Mesendoderm (in vitro differentiated cells): Measurements from ENCODE around the gene WAC. TPM values are rescaled to one million over a fixed set of nuclear protein-coding genes. Genes with fewer than 3 reads are reported as not detected.
"Not testable (repeated sequence)": the region's sequence is repeated elsewhere in the genome, so short reads cannot be mapped to it uniquely, and the experiment has no call there.

Experiments
- DNase-seq: peaks from one replicate; pipeline ENCODE4 v3.0.0; 2013
- H2AK5ac ChIP-seq: 2 replicates; pipeline ENCODE4 v1.6.1; 2013; ENCODE audit warnings: low read length, inconsistent platforms
- H2BK120ac ChIP-seq: 2 replicates; pipeline ENCODE4 v1.6.1; 2013; ENCODE audit warnings: low read depth, mild to moderate bottlenecking, low read length, moderate library complexity, mixed read lengths
- H2BK15ac ChIP-seq: replicated peaks from 2 replicates; pipeline ENCODE4 v1.6.1; 2013; ENCODE audit warnings: low read depth, mild to moderate bottlenecking, moderate library complexity
- H2BK5ac ChIP-seq: 2 replicates; pipeline ENCODE4 v1.6.1; 2013; ENCODE audit warnings: low read length, inconsistent platforms
- H3K18ac ChIP-seq: 2 replicates; pipeline ENCODE4 v1.6.1; 2013; ENCODE audit warnings: mild to moderate bottlenecking, low read length, mixed read lengths
- H3K23ac ChIP-seq: one replicate; pipeline ENCODE4 v1.6.1; 2013; ENCODE audit warnings: low read length
- H3K27ac ChIP-seq: 2 replicates; pipeline ENCODE4 v1.5.1; 2013; ENCODE audit warnings: low read depth, mild to moderate bottlenecking, inconsistent platforms, low read length, moderate library complexity
- H3K27me3 ChIP-seq: 2 replicates; pipeline ENCODE4 v1.6.1; 2013; ENCODE audit warnings: low read length, control low read depth, mild to moderate bottlenecking, inconsistent platforms; ENCODE audit not compliant: insufficient read depth, poor library complexity
- H3K36me3 ChIP-seq: 2 replicates; pipeline ENCODE4 v1.6.1; 2013; ENCODE audit warnings: low read length, inconsistent platforms; ENCODE audit not compliant: control insufficient read depth, insufficient read depth
- H3K4ac ChIP-seq: one replicate; pipeline ENCODE4 v1.6.1; 2013; ENCODE audit warnings: low read depth, mild to moderate bottlenecking, low read length, moderate library complexity
- H3K4me1 ChIP-seq: 2 replicates; pipeline ENCODE4 v1.6.1; 2013; ENCODE audit warnings: low read depth, low read length, inconsistent platforms; ENCODE audit not compliant: control insufficient read depth
- H3K4me2 ChIP-seq: 2 replicates; pipeline ENCODE4 v1.6.1; 2013; ENCODE audit warnings: low read length
- H3K4me3 ChIP-seq: 2 replicates; pipeline ENCODE4 v1.5.1; 2013; ENCODE audit warnings: mild to moderate bottlenecking, low read length
- H3K56ac ChIP-seq: one replicate; pipeline ENCODE4 v1.6.1; 2013; ENCODE audit warnings: low read length
- H3K79me1 ChIP-seq: 2 replicates; pipeline ENCODE4 v1.6.1; 2013; ENCODE audit warnings: low read length, inconsistent platforms
- H3K79me2 ChIP-seq: 2 replicates; pipeline ENCODE4 v1.6.1; 2013; ENCODE audit warnings: mild to moderate bottlenecking, low read length; ENCODE audit not compliant: control insufficient read depth, insufficient read depth
- H3K9ac ChIP-seq: 2 replicates; pipeline ENCODE4 v1.6.1; 2013; ENCODE audit warnings: low read length, inconsistent platforms
- H4K5ac ChIP-seq: one replicate; pipeline ENCODE4 v1.6.1; 2013; ENCODE audit warnings: low read length
- H4K8ac ChIP-seq: one replicate; pipeline ENCODE4 v1.6.1; 2013; ENCODE audit warnings: low read depth, mild to moderate bottlenecking, control low read depth, low read length, moderate library complexity
- WGBS: extraction: QIAGEN DNeasy Blood & Tissue Kit; methylation state at CpG from one replicate; pipeline ENCODE4 v1.1.7; 2013; ENCODE audit warnings: low lambda C conversion rate, missing lambda C conversion rate; ENCODE audit not compliant: insufficient coverage; ENCODE audit errors: extremely low coverage; 5-methylcytosine and 5-hydroxymethylcytosine counted together
- polyA plus RNA-seq, 2 experiments: library from polyadenylated mRNA; stranded (reverse); fragments of 200-250 nt; gene quantifications; one replicate each; pipeline ENCODE4 v1.2.3, GENCODE V29; 2013

WAC gene
- 121 TPM for polyA plus RNA-seq (2013, experiment 1 of 2)
- 122 TPM for polyA plus RNA-seq (2013, experiment 2 of 2)

GRCh38 chr10:28532337-28533185, at the start of gene WAC:
Gene WAC, plus strand, starts transcription at chr10:28533118. Its CDS starts 462 bp downstream, at chr10:28533580.
- H2BK120ac ChIP-seq: peak within 1 kb of the TSS; percentile 75
- peaks cover 2% of the 10 kb centered on the region for H3K36me3 ChIP-seq
- WGBS: no CpG with 5 or more reads among the region's 102 CpGs
- peak within 1 kb of the TSS; percentile 76 for H3K4ac ChIP-seq
- peaks cover 6% of the 10 kb centered on the region for H3K4me1 ChIP-seq
- no peaks in the 10 kb centered on the region for H3K27me3 ChIP-seq
- peak within 1 kb of the TSS; percentile 91 for H3K4me3 ChIP-seq
- H3K27ac ChIP-seq: peak within 1 kb of the TSS; percentile 99
- peak within 1 kb of the TSS; percentile 99 for H3K56ac ChIP-seq
- peaks cover 34% of the 10 kb centered on the region for H3K79me2 ChIP-seq
- H2BK5ac ChIP-seq: peak within 1 kb of the TSS; percentile 97
- peak within 1 kb of the TSS; percentile 77 for H3K4me2 ChIP-seq
- H4K8ac ChIP-seq: peak within 1 kb of the TSS; percentile 87
- H3K79me1 ChIP-seq: peaks cover 4% of the 10 kb centered on the region
- peak within 1 kb of the TSS; percentile 99 for H3K18ac ChIP-seq
- H2BK15ac ChIP-seq: no peak within 1 kb of the TSS
- H3K23ac ChIP-seq: peak within 1 kb of the TSS; percentile 91
- H4K5ac ChIP-seq: no peak within 1 kb of the TSS
- no peak within 1 kb of the TSS for H2AK5ac ChIP-seq
- peak within 1 kb of the TSS; percentile 100 for H3K9ac ChIP-seq
- DNase-seq: peak; percentile 97

- Histone ChIP-seq H3K4me3 (no peak overlapping the region), H3K18ac (no peak overlapping the region), H3K9ac (no peak overlapping the region), H3K27me3 (no peaks in the 10 kb centered on the region), H3K56ac (no peak overlapping the region), H3K27ac (no peak overlapping the region), H3K79me2 (no peaks in the 10 kb centered on the region), H3K36me3 (no peaks in the 10 kb centered on the region), H2AK5ac (no peak overlapping the region), H3K79me1 (no peaks in the 10 kb centered on the region), H4K5ac (no peak overlapping the region), H4K8ac (no peak overlapping the region), H3K4me2 (no peak overlapping the region), H3K23ac (no peak overlapping the region), H2BK15ac (no peak overlapping the region), H3K4ac (no peak overlapping the region), H2BK5ac (no peak overlapping the region), H2BK120ac (no peak overlapping the region), H3K4me1 (peaks cover under 1% of the 10 kb centered on the region)
- no CpG with 5 or more reads among the region's 6 CpGs for WGBS
- no peak for DNase-seq
Observed at GRCh38 chr10:28489206-28489605, 43.7 kb upstream of the WAC start.

GRCh38 chr10:28490256-28490865, 42.6 kb upstream of the WAC start:
- not testable (repeated sequence) for H3K4me2 ChIP-seq, H3K27ac ChIP-seq, H2AK5ac ChIP-seq, H3K4ac ChIP-seq, H3K23ac ChIP-seq, H3K18ac ChIP-seq, H2BK15ac ChIP-seq, H2BK120ac ChIP-seq, H3K56ac ChIP-seq, H3K4me1 ChIP-seq, H3K79me2 ChIP-seq, H3K4me3 ChIP-seq, H3K27me3 ChIP-seq, H4K5ac ChIP-seq, H3K36me3 ChIP-seq, H2BK5ac ChIP-seq, H3K79me1 ChIP-seq, H4K8ac ChIP-seq, DNase-seq, H3K9ac ChIP-seq
- WGBS: no CpG with 5 or more reads among the region's 2 CpGs

GRCh38 chr10:28492116-28492920, 40.6 kb upstream of the WAC start:
- Histone ChIP-seq H4K5ac (no peak overlapping the region), H3K27ac (no peak overlapping the region), H3K4ac (no peak overlapping the region), H2AK5ac (no peak overlapping the region), H3K36me3 (no peaks in the 10 kb centered on the region), H3K9ac (no peak overlapping the region), H3K27me3 (no peaks in the 10 kb centered on the region), H3K79me1 (no peaks in the 10 kb centered on the region), H4K8ac (no peak overlapping the region), H3K4me3 (no peak overlapping the region), H3K4me1 (peaks cover 8% of the 10 kb centered on the region), H3K56ac (no peak overlapping the region), H3K23ac (no peak overlapping the region), H2BK120ac (no peak overlapping the region), H2BK15ac (no peak overlapping the region), H3K18ac (no peak overlapping the region), H3K79me2 (no peaks in the 10 kb centered on the region), H2BK5ac (no peak overlapping the region), H3K4me2 (no peak overlapping the region)
- no CpG with 5 or more reads among the region's 12 CpGs for WGBS
- DNase-seq: no peak

GRCh38 chr10:28494420-28494819, 38.5 kb upstream of the WAC start:
- H2BK120ac ChIP-seq: no peak overlapping the region
- no peak overlapping the region for H3K18ac ChIP-seq
- no peak overlapping the region for H4K8ac ChIP-seq
- H4K5ac ChIP-seq: no peak overlapping the region
- H3K79me1 ChIP-seq: no peaks in the 10 kb centered on the region
- H3K4me2 ChIP-seq: no peak overlapping the region
- peaks cover 8% of the 10 kb centered on the region for H3K4me1 ChIP-seq
- H2BK15ac ChIP-seq: no peak overlapping the region
- H3K27me3 ChIP-seq: no peaks in the 10 kb centered on the region
- no peak overlapping the region for H3K4me3 ChIP-seq
- no peak overlapping the region for H3K27ac ChIP-seq
- no CpG with 5 or more reads among the region's 2 CpGs for WGBS
- no peak overlapping the region for H3K4ac ChIP-seq
- DNase-seq: peak; percentile 78
- H3K56ac ChIP-seq: no peak overlapping the region
- H2BK5ac ChIP-seq: no peak overlapping the region
- no peak overlapping the region for H2AK5ac ChIP-seq
- H3K79me2 ChIP-seq: no peaks in the 10 kb centered on the region
- H3K23ac ChIP-seq: no peak overlapping the region
- no peak overlapping the region for H3K9ac ChIP-seq
- H3K36me3 ChIP-seq: no peaks in the 10 kb centered on the region
